NCI-H2196 treated with DMSO at 0.1 percent for 48 hours (cell line): Measurements from ENCODE around the gene SCN9A.
"Not testable (repeated sequence)": the region's sequence is repeated elsewhere in the genome, so short reads cannot be mapped to it uniquely, and the experiment has no call there.

Experiments
- DNase-seq: peaks from one replicate; lab custom pipeline; 2025; ENCODE audit not compliant: unreplicated experiment; lab: John Stamatoyannopoulos, UW

Gene SCN9A

GRCh38 chr2:166249318-166249717 lies 126.4 kb downstream of the SCN9A start:
- no peak for DNase-seq

- no peak for DNase-seq
These were observed 128.8 kb downstream of the SCN9A start for GRCh38 chr2:166246901-166247300.

GRCh38 chr2:166242309-166242708 lies 133.4 kb downstream of the SCN9A start:
- DNase-seq = no peak

DNA sequence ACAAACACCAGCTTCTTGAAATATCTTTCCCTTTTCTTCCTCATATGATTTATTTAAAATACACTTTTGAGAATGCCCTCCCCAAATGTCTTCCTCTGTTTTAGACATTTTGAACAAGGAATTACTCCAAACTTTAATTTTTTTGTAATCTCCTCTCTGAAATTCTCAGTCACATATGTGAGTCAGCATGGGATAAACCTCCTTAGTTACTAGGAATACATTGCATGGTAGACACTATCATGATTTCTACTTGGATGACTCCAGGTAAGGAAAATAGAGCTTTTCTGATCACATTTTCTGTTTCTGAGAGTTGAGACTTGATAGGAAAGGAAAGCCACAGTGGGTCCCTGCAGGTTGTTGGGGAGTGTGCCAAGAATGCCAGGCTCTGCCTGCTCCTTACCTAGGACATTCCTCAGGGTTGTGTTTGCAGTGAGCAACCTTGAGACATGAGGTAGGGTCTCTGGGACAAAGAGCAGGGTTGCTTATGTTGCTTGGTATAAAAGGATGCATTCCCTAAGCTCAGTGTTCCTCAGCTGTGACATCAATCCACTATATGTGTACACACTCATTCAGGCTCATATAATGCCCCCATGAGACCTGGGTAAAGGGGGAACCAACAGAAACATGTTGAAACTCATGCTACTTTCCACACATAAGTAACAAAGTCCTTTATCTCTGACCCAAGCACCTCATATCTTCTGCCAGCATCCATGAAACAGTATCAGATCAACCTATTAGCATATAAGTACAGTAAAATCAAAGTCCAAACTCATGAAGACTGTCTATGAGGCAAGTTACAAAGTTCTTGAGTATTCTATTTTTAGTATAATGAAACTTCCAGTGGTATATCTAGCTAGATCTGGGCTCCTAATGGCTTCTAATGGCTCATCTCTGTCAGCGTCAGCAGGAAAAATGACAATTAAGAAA lies 135.1 kb downstream of the SCN9A start:
- no peak for DNase-seq

DNA sequence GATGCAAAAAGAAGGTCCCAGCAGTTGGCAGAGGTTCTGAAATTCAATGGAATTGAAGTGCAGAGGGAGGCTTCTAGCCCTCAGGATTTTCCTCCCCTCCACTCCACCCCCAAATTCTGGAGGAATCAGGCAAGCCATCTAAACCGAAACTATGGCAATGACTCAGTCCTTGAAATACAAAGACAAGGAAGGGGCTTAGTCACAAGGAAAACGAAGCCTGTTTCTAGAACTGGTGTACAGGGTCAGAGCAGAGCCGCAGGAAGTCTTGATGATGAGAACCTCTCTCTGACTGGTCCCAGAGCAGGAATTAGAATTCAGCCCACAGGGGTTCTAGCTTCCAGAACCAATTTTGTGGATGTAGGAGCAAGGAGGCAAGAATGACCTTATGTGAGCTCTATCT lies 136.2 kb downstream of the SCN9A start:
- no peak for DNase-seq

DNA sequence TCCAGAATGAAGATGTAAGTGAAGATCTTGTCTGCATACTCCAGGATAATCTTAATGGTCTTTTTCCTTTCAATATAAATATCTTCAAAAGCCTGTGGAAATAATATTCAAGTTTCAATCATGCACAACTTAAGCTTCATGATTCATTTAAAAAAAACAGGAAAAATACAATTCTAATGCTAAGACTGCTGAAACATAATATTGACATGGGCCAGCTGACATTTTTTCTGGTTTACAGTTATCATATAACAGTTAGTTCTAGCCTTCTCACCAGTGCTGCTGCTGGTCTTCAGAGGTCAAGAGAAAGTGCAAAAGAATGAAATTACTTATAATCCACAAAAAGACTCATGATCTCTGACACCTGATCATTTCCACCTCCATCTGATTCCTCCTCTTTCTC lies 137.6 kb downstream of the SCN9A start:
- no peak for DNase-seq

DNA sequence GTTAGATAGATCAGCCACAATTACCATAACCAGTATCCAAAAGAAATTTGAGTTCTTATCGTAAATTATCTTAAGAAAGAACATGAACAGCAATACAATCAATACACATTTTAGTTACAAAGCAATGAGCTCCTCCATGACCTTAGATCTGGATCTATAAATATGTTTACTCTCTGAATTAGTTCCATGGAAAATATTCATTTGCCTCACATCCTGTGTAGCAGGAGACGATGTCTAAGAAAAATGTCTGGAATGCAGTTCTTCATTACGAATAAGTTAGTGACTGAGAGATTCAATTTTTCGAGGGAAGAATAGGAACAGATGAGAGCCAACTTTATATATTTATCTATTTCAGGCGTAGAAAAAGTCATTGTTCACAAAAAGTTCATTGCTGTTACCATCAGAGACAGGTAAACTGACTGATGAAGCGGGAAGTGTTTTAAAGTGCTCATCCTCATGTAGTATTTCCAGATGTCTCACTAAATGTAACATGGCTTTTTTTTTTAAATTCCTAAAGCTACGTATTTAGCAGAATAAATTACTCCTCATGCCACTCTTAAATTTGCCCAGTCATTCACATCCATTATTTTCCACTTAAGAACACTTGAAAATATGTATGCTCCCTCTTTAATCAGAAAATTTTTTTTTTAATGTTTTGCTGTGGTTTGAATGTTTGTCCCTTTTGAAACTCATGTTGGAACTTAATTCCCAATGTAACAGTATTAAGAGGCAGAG lies 141.5 kb downstream of the SCN9A start:
- DNase-seq = no peak

- DNase-seq = no peak
These were observed 142.5 kb downstream of the SCN9A start for GRCh38 chr2:166233244-166233643.

- DNase-seq = no peak
These were observed 145.0 kb downstream of the SCN9A start for GRCh38 chr2:166230724-166231070.

DNA sequence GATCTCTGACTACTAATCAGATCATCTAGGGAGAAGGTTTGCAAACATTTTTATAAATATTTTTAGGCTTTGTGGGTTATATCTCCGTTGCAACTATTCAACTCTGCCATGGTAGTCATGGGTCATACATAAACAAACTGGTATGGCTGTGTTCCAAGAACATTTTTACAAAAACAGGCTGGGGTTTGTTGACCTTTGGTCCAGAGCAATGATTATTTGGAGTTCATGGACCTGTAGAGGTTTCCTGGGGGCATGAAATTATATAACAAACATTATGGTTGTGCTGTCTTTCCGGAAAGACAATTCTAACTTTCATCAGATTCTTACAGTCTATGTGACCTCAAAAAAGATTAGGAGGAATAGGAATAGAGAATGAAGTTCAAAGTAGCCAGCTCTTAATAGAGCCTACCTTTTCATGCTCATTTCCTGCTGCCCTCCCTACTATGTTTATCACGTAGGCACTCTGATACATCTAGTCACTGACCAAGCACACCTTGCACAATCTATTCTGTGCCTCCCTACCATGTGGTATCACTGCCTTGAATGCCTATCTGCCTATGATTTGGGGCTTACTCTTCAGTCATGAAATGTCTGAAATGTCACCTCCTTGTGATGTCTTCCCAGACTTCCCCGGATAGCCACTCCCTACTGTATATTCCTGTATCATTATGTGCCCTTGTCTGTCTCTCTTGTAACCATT lies 145.6 kb downstream of the SCN9A start:
- DNase-seq = no peak

DNA sequence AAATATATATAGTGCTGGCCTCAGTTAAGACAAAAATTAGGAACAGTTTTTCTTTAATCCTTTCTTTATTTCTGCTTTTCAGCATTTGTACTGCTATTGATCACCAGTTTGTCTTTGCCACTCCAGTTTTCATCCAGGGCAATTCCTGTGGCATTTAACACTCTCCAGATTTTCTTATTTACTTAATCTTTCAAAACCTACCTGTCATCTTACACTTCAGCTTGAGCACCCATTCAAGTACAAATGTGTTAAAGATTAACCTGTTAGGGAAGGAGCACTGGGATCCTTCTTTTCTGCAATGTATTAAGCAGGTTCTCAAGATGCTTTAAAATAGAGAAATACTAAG lies 146.1 kb downstream of the SCN9A start:
- no peak for DNase-seq

DNA sequence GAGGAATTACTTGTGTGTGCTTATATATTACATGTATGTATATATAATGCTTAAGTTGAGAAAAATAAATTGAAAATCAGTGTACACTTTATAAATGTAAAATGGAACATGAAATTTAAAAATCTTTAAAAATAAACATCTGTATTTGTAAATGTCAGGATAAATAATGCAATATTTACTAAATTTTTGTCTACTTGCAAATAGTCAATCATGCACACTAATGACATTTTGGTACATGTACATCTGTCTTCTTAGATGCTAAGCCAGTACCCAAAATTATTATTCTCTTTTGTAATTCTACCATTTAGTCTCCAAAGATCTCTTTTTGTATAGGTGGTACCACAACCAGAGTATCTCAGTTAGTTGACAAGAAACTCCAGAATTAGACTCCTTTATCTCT lies 151.5 kb downstream of the SCN9A start:
- DNase-seq = no peak

- DNase-seq = no peak
These were observed 152.4 kb downstream of the SCN9A start for GRCh38 chr2:166223298-166223697.

GRCh38 chr2:166211079-166211478 lies 164.7 kb downstream of the SCN9A start:
- no peak for DNase-seq

DNA sequence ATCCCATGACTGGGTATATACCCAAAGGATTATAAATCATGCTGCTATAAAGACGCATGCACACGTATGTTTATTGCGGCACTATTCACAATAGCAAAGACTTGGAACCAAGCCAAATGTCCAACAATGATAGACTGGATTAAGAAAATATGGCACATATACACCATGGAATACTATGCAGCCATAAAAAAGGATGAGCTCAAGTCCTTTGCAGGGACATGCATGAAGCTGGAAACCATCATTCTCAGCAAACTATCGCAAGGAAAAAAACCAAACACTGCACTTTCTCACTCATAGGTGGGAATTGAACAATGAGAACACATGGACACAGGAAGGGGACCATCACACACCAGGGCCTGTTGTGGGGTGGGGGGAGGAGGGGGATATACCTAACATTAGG lies 165.8 kb downstream of the SCN9A start:
- DNase-seq = not testable (repeated sequence)

- not testable (repeated sequence) for DNase-seq
These were observed 166.4 kb downstream of the SCN9A start for GRCh38 chr2:166209367-166209766.

DNA sequence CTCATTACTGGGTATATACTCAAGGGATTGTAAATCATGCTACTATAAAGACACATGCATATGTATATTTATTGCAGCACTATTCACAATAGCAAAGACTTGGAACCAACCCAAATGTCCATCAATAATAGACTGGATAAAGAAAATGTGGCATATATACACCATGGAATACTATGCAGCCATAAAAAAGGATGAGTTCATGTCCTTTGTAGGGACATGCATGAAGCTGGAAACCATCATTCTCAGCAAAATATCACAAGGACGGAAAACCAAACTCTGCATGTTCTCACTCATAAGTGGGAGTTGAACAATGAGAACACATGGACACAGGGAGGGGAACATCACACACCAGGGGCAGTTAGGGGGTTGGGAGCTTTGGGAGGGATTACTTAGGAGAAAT lies 169.6 kb downstream of the SCN9A start:
- not testable (repeated sequence) for DNase-seq

GRCh38 chr2:166202778-166203177 lies 173.0 kb downstream of the SCN9A start:
- DNase-seq = no peak

DNA sequence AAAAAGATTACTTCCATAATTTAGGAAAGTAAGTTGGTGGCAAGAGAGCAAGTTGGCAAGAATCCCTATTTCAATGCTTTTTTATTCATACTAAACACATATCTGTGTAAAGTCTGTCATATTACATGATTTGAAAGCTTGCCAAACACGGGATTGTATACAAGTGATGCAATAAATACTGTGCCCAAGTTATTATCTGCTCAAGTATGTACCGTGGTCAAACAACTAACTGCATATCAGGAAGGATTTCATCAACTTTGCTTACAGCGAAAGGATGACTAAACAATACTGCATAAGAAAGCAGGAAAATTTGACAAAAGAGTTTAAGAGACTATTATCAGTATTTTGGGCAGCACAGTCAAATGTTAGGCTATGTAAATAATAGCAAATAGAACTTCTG lies 178.3 kb downstream of the SCN9A start:
- DNase-seq = no peak

DNA sequence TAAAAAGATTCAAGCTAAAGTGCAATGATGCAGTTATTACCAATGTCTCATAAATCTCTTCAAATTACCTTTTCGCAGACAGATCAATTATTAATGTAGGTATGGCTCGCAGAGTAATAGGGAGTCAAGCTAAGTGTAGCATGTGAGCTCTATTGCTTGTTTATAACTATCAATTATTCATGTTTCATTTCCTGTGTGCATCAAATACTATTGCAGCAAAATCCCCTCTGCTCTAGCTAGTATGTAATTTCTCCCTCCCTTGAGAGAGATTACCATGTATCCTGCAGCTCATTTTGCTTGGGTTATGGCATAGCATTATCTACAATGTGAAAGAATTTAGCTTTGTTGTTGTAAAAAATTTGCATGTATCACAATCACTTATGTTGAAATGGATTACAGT lies 182.3 kb downstream of the SCN9A start:
- DNase-seq = no peak

- DNase-seq = no peak
These were observed 187.7 kb downstream of the SCN9A start for GRCh38 chr2:166188084-166188483.

DNA sequence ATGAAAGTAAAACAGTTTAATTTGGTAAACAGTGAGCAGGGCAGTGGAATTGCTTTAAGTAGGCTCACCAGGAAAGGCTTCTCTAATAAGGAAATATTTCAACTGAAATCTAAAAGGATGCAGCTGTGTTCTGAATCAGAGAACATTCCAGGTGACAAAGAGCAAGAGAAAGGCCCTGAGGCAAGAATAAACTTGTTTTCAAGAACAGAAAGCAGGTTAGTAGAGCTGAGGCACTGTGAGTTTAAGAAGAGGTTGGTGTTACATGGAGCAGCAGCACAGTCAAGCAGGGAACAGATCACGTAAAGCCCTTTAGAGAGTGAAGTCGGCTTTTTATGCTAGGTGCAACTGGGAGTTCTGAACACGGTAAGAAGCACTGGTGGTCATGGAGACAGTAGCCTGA lies 191.0 kb downstream of the SCN9A start:
- DNase-seq = no peak
